Adrenal gland (tissue), 5 donors: ENCODE measurements around the gene NFATC1.

Source experiments
- CTCF ChIP-seq, 6 experiments: fragments of 450-650 bp in 4 of 6; fragments of 200-600 bp in 2 of 6; sonication (generic) in 1 of 6; IDR thresholded peaks; 1 replicate in 5 of 6; 2 replicates in 1 of 6; pipeline versions ENCODE4 v1.5.1 to v1.8.0; 2016 to 2021; ENCODE audit warnings: antibody characterized with exemption in 6 of 6, mild to moderate bottlenecking in 2 of 6, moderate library complexity in 1 of 6
- POLR2A ChIP-seq, 2 donors: fragments of 450-650 bp; IDR thresholded peaks; one replicate each; pipeline ENCODE4 v1.6.1; 2017; ENCODE audit warnings: antibody characterized with exemption in 2 of 2, mild to moderate bottlenecking in 2 of 2, moderate library complexity in 1 of 2
- donor health status: DM: no; HTN: no; CAD: no.

- TF ChIP-seq CTCF (IDR thresholded peaks at IDR 0.05) (no peak), POLR2A (IDR thresholded peaks at IDR 0.05) (no peak)
Observed at GRCh38 chr18:79518683-79519128, 123.0 kb downstream of the NFATC1 start.
